22Rv1 (cell line): ENCODE data around the gene CYGB.

Experiments used
- CTCF ChIP-seq: fragments of 450-650 bp; IDR thresholded peaks from 2 replicates; pipeline ENCODE4 v1.5.1; 2017; ENCODE audit warnings: mild to moderate bottlenecking
- ZFX ChIP-seq: fragments of 450-650 bp; IDR thresholded peaks from 2 replicates; pipeline ENCODE4 v1.6.1; 2017; ENCODE audit warnings: antibody characterized with exemption, borderline replicate concordance

GRCh38 chr17:76549539-76549938 lies 12.0 kb upstream of the CYGB start:
- TF ChIP-seq CTCF (no peak), ZFX (no peak)
